GM18909 (cell line): ENCODE results near the gene NKD2.
"Not testable (repeated sequence)": the region's sequence is repeated elsewhere in the genome, so short reads cannot be mapped to it uniquely, and the experiment has no call there.

Experiments used
- ATAC-seq: cut with Tn5 transposase; IDR thresholded peaks from one replicate; pipeline ENCODE4 v1.9.1; 2021; ENCODE audit warnings: mild to moderate bottlenecking; ENCODE audit not compliant: unreplicated experiment, poor library complexity

The NKD2 gene

DNA sequence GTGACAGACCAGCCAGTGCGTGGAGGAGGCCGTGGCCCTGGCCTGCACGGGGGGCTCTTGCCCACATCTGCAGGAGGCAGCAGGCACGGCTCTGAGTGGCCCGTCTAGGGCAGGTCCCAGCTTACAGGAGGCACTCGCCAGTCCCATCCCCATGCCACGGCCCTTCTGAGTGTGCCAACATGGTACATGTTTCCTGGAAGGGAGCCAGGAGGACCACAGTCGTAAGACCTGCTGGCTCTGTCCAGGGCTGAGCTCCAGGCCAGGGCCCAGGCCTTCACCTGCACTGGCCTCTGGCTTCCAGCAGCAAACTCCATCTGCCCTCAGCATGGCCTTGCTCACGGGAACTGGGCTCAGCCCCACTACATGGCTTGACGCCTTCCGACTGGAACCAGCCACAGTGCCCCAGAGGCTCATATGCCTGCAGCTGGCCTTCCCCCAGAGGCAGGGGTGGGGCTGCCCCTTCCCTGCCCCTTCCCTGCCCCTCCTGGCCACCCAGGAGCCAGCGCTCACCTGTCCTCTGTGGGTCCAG is 3.8 kb downstream of the NKD2 start:
- ATAC-seq: no peak

- ATAC-seq: no peak
Measured at GRCh38 chr5:1012900-1013237, 4.3 kb downstream of the NKD2 start.

- ATAC-seq: no peak
Measured at GRCh38 chr5:1013238-1013947, 4.8 kb downstream of the NKD2 start.

DNA sequence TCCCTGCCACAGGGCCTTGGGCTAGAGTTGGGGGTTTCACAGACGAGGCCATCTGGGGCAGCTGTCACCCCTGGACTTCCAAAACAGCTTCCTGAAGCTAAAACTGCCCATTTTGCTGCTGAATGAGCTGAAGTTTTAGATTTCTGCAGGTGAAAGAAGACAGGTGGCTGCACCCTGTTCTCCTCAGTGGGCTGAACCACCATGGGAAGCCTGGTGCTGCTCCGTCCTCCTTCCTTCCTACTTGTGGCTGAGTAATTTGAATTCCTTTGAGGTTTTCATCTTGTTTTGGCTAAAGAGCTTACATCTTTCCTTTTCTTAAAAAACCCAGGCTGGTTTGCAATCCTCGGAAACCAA is 5.3 kb downstream of the NKD2 start:
- ATAC-seq: no peak

- ATAC-seq: no peak
Measured at GRCh38 chr5:1014346-1014745, 5.7 kb downstream of the NKD2 start.

DNA sequence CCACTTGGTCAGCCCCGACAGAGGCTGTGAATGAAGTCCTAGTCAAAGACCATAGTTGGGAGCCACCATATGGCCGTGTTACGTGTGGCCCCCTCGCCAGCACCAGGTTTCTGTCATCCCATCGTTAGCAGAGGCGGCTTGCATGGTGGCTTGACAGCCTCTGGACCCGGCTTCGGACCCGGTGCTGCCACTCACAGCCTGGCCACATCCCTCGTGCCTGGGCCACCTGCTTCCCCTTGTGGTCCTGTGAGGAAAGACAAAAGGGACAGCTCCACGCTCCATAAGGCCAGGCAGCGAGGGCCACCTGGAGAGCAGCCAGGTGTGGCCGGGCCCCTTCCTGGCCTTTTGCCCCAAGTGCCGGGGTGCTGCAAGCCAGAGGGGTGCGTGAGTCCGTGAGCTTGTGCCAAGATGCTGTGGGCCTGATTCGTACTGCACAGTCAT is 6.2 kb downstream of the NKD2 start:
- ATAC-seq: no peak

- no peak for ATAC-seq
Measured at GRCh38 chr5:1015507-1015906, 6.9 kb downstream of the NKD2 start.

- no peak for ATAC-seq
Measured at GRCh38 chr5:1016036-1016435, 7.4 kb downstream of the NKD2 start.

GRCh38 chr5:1016476-1016875 is 7.9 kb downstream of the NKD2 start:
- no peak for ATAC-seq

- no peak for ATAC-seq
Measured at GRCh38 chr5:1017056-1017455, 8.5 kb downstream of the NKD2 start.

DNA sequence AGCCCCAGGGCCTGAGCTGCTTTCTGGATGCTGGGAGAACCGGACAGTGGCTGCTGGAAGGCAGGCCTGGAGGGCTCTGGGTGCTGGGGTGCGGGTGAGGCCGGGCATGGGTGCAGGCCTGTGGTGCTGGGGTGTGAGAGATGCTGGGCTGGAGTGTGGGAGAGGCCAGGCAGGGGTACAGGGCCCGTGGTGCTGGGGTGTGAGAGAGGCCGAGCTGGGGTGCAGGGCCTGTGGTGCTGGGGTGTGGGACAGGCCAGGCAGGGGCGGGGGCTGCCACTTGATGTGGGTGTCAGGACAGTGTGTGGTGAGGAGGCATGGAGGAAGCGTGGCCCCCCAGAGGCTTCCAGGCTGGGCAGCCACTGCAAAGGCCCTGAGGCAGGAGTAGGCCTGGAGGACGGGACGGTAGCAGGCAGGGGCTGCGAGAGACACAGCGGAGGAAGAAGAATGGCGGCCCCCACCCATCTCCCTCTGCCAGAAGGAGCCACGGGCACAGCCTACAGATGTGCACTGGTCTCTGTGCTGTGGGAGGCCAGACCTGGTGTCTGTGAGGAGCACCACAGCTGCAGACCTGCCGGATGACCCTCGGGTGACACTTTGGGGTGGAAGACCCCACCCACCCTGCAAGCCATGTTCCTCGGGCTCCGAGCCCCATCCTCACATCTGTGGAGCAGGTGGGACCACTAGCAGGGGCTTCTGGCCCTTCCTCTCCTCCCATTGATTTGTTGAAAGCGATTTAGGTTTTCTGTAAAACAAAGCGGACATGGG is 9.3 kb downstream of the NKD2 start:
- no peak for ATAC-seq

DNA sequence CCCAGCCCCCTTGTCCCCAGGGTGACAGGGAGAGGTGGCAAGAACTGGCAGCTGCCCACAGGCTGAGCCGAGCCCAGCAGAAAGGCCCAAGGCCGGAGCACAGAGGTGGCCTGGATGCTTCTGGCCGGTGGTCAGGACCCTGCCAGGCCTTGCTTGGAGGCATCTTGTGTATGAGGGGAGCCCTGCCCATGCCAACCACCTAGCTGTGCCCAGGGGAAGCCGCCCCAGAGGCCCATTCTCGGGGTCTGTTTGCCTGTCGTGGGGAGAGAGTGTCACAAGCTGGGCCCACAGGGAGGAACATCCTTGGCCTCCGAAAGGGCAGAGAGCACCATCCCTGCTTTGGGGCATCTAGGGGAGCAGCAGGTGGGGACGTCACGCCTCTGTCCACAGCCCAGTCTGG is 10.0 kb downstream of the NKD2 start:
- ATAC-seq: no peak

DNA sequence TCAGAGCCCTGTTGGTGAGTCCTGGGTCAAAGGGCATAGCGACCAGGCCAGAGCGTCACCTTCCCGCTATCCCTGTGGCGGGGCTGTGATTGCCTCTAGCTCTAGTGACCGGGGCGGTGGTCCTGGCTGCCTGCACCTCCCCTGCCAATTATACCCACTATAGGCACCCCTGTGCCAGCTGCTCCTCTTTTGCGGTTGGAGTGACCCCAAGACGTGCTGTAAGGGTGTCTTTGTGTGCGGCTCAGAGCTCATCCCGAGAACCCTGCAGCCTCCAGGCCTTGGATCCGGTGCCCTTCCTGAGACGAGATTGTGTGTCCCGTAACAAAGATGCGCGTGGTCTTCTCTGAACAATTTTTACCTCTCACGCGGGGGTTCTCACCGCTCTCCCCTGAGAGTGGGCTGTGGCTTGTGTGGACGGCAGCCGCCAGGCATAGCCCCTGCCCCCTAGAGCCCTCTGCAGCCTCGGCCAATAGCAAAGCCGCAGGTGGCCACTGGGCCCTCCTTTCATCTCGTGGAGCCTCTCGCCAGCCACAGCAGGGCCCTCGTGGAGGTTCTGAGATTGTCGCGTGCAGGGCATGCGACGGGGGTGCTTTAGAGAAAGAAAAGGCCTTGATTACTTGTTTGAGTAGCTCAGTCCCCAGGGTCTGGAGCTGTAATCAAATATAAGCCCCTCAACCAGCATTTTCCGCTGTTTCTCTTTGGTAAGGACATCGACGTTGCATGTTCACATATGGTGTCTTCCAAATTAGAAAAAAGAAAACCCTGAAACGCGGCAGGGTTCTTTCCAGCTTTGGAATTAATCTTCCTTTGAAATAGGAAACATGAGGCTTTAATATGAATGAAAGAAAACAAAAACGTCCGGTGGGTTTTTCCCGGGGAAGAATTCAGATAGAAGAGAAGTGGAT is 10.7 kb downstream of the NKD2 start:
- no peak for ATAC-seq

GRCh38 chr5:1020452-1020961 is 11.9 kb downstream of the NKD2 start:
- no peak for ATAC-seq

DNA sequence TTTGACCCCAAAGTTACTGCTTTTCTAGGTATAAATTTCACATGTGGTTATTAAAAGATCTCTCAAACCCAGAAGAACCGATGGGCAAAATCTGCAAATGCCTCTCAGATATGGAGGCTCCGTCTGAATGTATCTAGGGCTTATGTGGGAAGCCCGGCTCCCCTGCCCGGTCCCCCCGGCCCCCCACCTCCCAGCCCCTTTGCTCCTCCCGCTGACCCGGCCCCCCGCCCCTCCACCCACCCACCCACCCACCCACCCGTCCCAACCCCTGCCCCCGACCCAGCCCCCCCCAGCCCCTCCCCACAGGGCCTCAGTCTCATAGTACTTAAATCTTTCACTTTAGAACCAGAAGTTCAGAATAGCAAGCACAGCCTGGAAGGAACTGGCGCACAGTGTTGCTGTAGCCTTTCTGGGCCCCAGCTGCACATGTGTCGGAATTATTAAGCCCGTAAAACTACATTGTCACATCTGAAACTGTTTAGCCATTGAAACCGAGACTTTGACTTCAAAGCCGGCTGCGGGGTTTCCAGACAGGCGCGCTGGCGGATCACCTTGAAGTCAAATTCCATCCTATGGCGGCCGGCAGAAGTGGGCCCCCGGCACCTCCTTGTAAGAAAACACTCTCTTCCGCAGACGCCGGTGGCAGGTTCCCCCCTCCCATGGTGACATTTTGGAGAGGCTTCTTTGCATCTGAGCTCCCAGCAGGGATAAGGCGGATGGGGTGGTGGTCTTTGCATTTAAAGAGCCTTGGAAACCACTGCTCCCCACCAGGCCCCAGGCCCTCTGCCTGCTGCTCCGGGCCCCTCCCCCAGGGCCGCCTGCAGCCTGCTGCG is 12.8 kb downstream of the NKD2 start:
- ATAC-seq: no peak

- not testable (repeated sequence) for ATAC-seq
Measured at GRCh38 chr5:1021969-1022336, 13.4 kb downstream of the NKD2 start.

- ATAC-seq: no peak
Measured at GRCh38 chr5:1026700-1027621, 18.4 kb downstream of the NKD2 start.

DNA sequence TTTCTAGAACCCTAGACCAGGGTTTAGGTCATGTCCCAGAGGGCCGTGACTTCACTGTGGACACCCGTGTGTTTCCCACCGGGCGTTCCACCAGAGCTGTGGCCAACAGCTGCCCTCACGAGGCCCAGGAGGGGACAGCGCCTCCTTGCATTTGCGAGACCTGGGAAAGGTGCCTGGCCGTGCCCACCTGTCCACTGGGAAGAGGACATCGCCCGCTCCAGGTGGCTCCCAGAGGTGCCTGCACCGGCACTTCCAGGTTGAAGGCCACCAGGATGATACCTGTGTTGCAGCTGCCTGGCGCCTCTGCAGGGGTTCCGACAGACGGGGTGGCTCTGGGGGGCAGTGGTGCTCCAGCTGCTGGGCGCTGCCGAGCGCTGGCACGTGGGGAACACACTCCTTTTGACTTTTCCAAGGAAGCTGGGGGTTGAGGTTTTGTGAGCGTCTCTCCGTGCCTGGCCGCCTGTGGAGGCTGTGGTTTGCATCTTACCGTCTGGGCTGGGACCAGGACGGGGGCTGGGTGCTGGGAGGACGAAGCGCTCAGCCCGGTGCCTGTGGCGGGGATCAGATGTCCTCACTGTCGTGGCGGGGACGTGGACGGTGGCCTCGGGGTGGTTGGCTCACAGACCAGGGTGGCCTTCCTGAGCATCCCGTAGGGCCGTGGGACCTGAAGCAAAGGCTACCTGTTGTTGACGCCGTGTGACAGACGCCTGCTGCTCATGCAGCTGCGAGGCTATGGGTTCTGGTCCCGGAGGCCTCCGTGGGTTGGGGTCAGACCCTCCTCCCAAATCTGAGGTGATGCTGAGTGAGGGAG is 19.2 kb downstream of the NKD2 start:
- ATAC-seq: no peak
